ENCODE results near the gene SORCS2. TPM values are rescaled to one million over a fixed set of nuclear protein-coding genes. Genes with fewer than 3 reads are reported as not detected.
"Not testable (repeated sequence)": the region's sequence is repeated elsewhere in the genome, so short reads cannot be mapped to it uniquely, and the experiment has no call there.

Gene SORCS2
- total and polyA plus RNA-seq, 9 donors = 7.4 to 24.9 (median 13.0) TPM

DNA sequence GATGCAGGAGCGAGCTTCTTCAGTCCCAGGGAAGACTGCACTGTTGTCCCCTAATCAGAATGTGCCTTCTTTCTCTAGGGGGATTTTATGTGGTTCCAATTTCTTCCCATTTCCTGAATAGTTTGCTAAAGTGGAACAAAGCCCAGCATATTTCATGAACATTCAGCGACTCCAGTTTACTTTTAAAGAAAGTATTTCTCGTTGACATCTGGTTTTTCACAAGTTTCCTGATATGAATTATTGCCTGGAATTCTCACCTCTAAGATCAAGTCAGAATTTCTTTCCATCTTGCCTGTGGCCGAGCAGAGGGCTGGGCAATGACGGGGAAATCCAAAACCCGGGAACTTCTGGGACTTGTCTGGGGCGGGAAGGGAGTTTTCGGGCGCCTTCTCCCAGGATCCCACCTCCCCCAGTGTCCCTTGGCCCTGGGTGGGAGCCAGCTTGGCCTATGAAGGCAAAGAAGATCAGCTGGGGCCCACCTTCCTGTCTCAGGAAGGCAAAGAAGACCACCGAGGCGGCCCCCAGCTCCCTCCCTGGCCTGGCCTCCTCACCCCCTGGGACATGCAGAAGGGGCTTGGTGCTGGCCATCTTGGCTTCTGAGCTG, 15.4 kb downstream of the SORCS2 start:
- H3K9me3 ChIP-seq (replicated peaks; ENCODE audit: control insufficient read depth, low read depth, low read length) = no peaks in the 10 kb centered on the region
- H3K27me3 ChIP-seq (ENCODE audit: control insufficient read depth, insufficient read depth, low read length) = peaks cover 3% of the 10 kb centered on the region
- H3K4me1 ChIP-seq (ENCODE audit: control insufficient read depth, insufficient read depth, low read length) = peaks cover 39% of the 10 kb centered on the region
- H3K27ac ChIP-seq (ENCODE audit: low read length) = peak overlapping the region; percentile 87
- DNase-seq = peak; percentile 86
- no peaks in the 10 kb centered on the region for H3K36me3 ChIP-seq (ENCODE audit: control insufficient read depth, insufficient read depth, low read length)
- 44% methylated on average over 3 of the region's 11 CpGs for WGBS (ENCODE audit: insufficient coverage)
- no peak overlapping the region for H3K4me3 ChIP-seq (ENCODE audit: low read length)

GRCh38 chr4:7208509-7209451, 16.4 kb downstream of the SORCS2 start:
- no peak for DNase-seq
- Histone ChIP-seq H3K36me3 (ENCODE audit: control insufficient read depth, insufficient read depth, low read length) (no peaks in the 10 kb centered on the region), H3K9me3 (replicated peaks; ENCODE audit: control insufficient read depth, low read depth, low read length) (no peaks in the 10 kb centered on the region), H3K4me1 (ENCODE audit: control insufficient read depth, insufficient read depth, low read length) (peaks cover 39% of the 10 kb centered on the region), H3K27ac (ENCODE audit: low read length) (no peak overlapping the region), H3K4me3 (ENCODE audit: low read length) (no peak overlapping the region), H3K27me3 (ENCODE audit: control insufficient read depth, insufficient read depth, low read length) (peaks cover 3% of the 10 kb centered on the region)
- WGBS (ENCODE audit: insufficient coverage) = 86% methylated on average over 18 of the region's 21 CpGs

DNA sequence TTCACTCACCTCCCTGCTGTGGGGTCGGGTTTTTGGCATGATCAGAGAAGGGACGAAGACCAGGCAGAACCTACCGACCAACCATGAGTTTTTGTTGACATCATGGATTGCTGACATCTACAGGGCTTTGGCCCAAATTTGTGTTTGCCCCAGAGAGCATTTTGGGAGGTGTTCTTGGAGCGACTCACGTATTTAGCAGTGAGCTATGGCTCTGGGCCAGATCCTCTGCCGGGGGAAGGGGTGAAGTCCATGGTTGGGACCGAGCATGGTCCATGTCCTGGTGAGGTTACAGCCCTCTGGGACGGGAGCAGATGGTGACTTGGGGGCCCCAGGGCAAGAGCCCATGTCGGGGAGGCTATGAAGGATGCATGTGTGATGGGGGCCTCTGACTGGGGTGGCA, 17.4 kb downstream of the SORCS2 start:
- DNase-seq = no peak
- Histone ChIP-seq H3K36me3 (ENCODE audit: control insufficient read depth, insufficient read depth, low read length) (no peaks in the 10 kb centered on the region), H3K4me1 (ENCODE audit: control insufficient read depth, insufficient read depth, low read length) (peaks cover 39% of the 10 kb centered on the region), H3K27me3 (ENCODE audit: control insufficient read depth, insufficient read depth, low read length) (peaks cover 3% of the 10 kb centered on the region), H3K27ac (ENCODE audit: low read length) (no peak overlapping the region), H3K9me3 (replicated peaks; ENCODE audit: control insufficient read depth, low read depth, low read length) (peaks cover 7% of the 10 kb centered on the region), H3K4me3 (ENCODE audit: low read length) (no peak overlapping the region)
- 63% methylated on average over 7 of the region's 9 CpGs for WGBS (ENCODE audit: insufficient coverage)

DNA sequence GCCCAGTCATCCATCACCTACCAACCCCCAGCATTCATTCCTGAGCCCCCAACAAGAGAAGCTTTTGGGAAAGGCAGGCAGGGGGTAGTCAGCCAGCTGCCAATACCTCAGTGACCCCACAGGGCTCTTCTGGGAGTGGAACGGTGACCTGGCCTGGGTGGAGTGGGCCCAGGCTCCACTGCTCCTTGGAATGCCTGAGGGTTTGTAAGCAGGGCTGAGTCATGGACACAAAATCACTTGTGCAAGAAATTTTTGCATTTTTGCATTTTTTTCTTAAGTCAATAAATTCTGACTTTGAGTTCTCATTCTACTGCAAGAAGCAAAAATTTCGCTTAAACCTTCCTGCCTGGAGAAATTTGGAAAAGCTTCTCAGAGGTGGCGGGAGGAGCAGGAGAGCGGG, 18.5 kb downstream of the SORCS2 start:
- DNase-seq = no peak
- H3K27me3 ChIP-seq (ENCODE audit: control insufficient read depth, insufficient read depth, low read length) = peaks cover 3% of the 10 kb centered on the region
- no peak overlapping the region for H3K4me3 ChIP-seq (ENCODE audit: low read length)
- no peaks in the 10 kb centered on the region for H3K36me3 ChIP-seq (ENCODE audit: control insufficient read depth, insufficient read depth, low read length)
- no peak overlapping the region for H3K27ac ChIP-seq (ENCODE audit: low read length)
- peaks cover 7% of the 10 kb centered on the region for H3K9me3 ChIP-seq (replicated peaks; ENCODE audit: control insufficient read depth, low read depth, low read length)
- peaks cover 39% of the 10 kb centered on the region for H3K4me1 ChIP-seq (ENCODE audit: control insufficient read depth, insufficient read depth, low read length)
- 63% methylated on average over 1 of the region's 4 CpGs for WGBS (ENCODE audit: insufficient coverage)

DNA sequence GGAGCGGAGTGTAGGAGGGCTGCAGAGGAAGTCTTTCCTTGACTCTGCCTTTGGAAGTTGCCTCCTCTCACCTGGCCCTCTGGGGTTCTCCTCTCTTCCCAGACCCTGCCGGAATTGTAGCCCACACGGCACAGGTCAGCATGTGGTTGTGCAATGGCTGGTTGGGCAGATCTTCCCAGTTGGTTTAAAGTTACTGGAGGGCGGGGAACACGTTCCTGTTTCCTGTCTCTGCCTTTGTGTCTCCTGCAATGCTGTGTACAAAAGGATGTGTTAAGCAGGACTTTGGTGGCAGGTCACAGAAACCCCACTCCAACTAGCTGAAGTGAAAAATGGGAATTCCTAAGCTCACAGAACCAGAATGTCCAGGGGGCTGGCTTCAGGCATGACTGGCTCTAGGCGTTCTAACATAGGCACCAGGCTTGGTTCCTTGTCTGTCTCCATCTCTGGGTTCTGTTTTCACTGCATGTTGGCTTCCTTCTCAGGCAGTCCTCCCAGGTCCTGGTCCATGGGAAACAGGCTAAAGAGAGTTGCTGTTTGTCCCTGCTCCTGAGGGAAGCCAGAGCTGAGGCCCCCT, 19.9 kb downstream of the SORCS2 start:
- peaks cover 7% of the 10 kb centered on the region for H3K9me3 ChIP-seq (replicated peaks; ENCODE audit: control insufficient read depth, low read depth, low read length)
- no peaks in the 10 kb centered on the region for H3K27me3 ChIP-seq (ENCODE audit: control insufficient read depth, insufficient read depth, low read length)
- no peak overlapping the region for H3K4me3 ChIP-seq (ENCODE audit: low read length)
- H3K36me3 ChIP-seq (ENCODE audit: control insufficient read depth, insufficient read depth, low read length) = no peaks in the 10 kb centered on the region
- 100% methylated on average over 1 of the region's 6 CpGs for WGBS (ENCODE audit: insufficient coverage)
- DNase-seq = no peak
- no peak overlapping the region for H3K27ac ChIP-seq (ENCODE audit: low read length)
- peaks cover 28% of the 10 kb centered on the region for H3K4me1 ChIP-seq (ENCODE audit: control insufficient read depth, insufficient read depth, low read length)

- no peaks in the 10 kb centered on the region for H3K36me3 ChIP-seq (ENCODE audit: control insufficient read depth, insufficient read depth, low read length)
- peaks cover 7% of the 10 kb centered on the region for H3K9me3 ChIP-seq (replicated peaks; ENCODE audit: control insufficient read depth, low read depth, low read length)
- peaks cover 28% of the 10 kb centered on the region for H3K4me1 ChIP-seq (ENCODE audit: control insufficient read depth, insufficient read depth, low read length)
- WGBS (ENCODE audit: insufficient coverage) = 96% methylated on average over 4 of the region's 6 CpGs
- no peaks in the 10 kb centered on the region for H3K27me3 ChIP-seq (ENCODE audit: control insufficient read depth, insufficient read depth, low read length)
- no peak overlapping the region for H3K27ac ChIP-seq (ENCODE audit: low read length)
- no peak for DNase-seq
- H3K4me3 ChIP-seq (ENCODE audit: low read length) = no peak overlapping the region
These were observed 20.6 kb downstream of the SORCS2 start for GRCh38 chr4:7212921-7213320.

GRCh38 chr4:7213807-7214206, 21.5 kb downstream of the SORCS2 start:
- H3K27me3 ChIP-seq (ENCODE audit: control insufficient read depth, insufficient read depth, low read length) = no peaks in the 10 kb centered on the region
- H3K27ac ChIP-seq (ENCODE audit: low read length) = no peak overlapping the region
- no peak for DNase-seq
- no peak overlapping the region for H3K4me3 ChIP-seq (ENCODE audit: low read length)
- H3K4me1 ChIP-seq (ENCODE audit: control insufficient read depth, insufficient read depth, low read length) = peaks cover 22% of the 10 kb centered on the region
- H3K36me3 ChIP-seq (ENCODE audit: control insufficient read depth, insufficient read depth, low read length) = no peaks in the 10 kb centered on the region
- H3K9me3 ChIP-seq (replicated peaks; ENCODE audit: control insufficient read depth, low read depth, low read length) = peaks cover 7% of the 10 kb centered on the region
- 55% methylated on average over 1 of the region's 2 CpGs for WGBS (ENCODE audit: insufficient coverage)

DNA sequence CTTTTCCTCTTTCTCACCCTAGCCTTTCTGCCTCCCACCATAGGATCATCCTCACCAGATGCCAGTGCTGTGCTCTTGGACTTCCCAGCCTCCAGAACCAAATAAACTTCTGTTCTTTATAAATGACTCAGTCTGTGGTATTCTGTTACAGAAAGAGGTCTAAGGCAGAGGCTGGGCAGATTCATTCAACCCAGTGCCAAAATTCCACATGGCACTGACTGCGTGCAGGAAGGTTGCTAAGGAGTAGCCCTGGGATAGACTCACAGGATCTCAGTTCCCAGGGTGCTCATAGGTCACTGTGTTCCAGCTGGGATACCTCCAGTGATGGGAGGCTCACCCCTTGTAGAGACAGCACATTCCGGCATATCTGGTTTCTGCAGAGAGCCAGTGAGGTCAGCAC, 22.0 kb downstream of the SORCS2 start:
- 87% methylated on average over 2 of the region's 2 CpGs for WGBS (ENCODE audit: insufficient coverage)
- no peaks in the 10 kb centered on the region for H3K36me3 ChIP-seq (ENCODE audit: control insufficient read depth, insufficient read depth, low read length)
- DNase-seq = no peak
- H3K4me3 ChIP-seq (ENCODE audit: low read length) = no peak overlapping the region
- peaks cover 18% of the 10 kb centered on the region for H3K4me1 ChIP-seq (ENCODE audit: control insufficient read depth, insufficient read depth, low read length)
- H3K9me3 ChIP-seq (replicated peaks; ENCODE audit: control insufficient read depth, low read depth, low read length) = peaks cover 7% of the 10 kb centered on the region
- no peaks in the 10 kb centered on the region for H3K27me3 ChIP-seq (ENCODE audit: control insufficient read depth, insufficient read depth, low read length)
- H3K27ac ChIP-seq (ENCODE audit: low read length) = no peak overlapping the region

- H3K9me3 ChIP-seq (replicated peaks; ENCODE audit: control insufficient read depth, low read depth, low read length); H3K27ac ChIP-seq (ENCODE audit: low read length); H3K27me3 ChIP-seq (ENCODE audit: control insufficient read depth, insufficient read depth, low read length); H3K4me3 ChIP-seq (ENCODE audit: low read length); DNase-seq; H3K36me3 ChIP-seq (ENCODE audit: control insufficient read depth, insufficient read depth, low read length): not testable (repeated sequence)
- 96% methylated on average over 15 of the region's 29 CpGs for WGBS (ENCODE audit: insufficient coverage)
- peaks cover 11% of the 10 kb centered on the region for H3K4me1 ChIP-seq (ENCODE audit: control insufficient read depth, insufficient read depth, low read length)
These were observed 22.8 kb downstream of the SORCS2 start for GRCh38 chr4:7215187-7215586.

DNA sequence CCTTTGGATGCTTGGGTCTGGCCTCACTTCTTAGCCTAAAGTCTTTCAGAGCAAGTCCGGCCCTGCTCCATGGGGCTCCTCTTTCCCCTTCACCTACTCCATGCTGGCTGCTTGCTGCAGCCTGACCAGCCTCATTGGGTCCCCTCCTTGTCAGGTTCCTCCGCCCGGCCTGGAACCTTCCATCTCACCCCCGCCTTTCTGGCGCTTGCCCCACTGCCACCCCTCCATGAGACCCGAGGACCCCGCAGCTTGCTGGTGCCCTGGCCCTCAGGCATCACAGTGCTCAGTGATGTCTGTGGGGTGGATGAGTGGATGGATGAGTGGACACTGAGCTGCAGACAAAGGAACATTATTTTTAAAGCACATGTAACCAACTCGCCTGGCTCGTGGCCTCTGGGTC, 24.7 kb downstream of the SORCS2 start:
- H3K4me3 ChIP-seq (ENCODE audit: low read length) = no peak overlapping the region
- no peak for DNase-seq
- H3K4me1 ChIP-seq (ENCODE audit: control insufficient read depth, insufficient read depth, low read length) = peaks cover 11% of the 10 kb centered on the region
- H3K9me3 ChIP-seq (replicated peaks; ENCODE audit: control insufficient read depth, low read depth, low read length) = peaks cover 7% of the 10 kb centered on the region
- H3K36me3 ChIP-seq (ENCODE audit: control insufficient read depth, insufficient read depth, low read length) = no peaks in the 10 kb centered on the region
- 96% methylated on average over 3 of the region's 9 CpGs for WGBS (ENCODE audit: insufficient coverage)
- H3K27ac ChIP-seq (ENCODE audit: low read length) = no peak overlapping the region
- H3K27me3 ChIP-seq (ENCODE audit: control insufficient read depth, insufficient read depth, low read length) = peaks cover 2% of the 10 kb centered on the region
